Panc1 (cell line): ENCODE results near the gene SH3TC1. TPM values are rescaled to one million over a fixed set of nuclear protein-coding genes. Genes with fewer than 3 reads are reported as not detected.
A peak's percentile ranks its signal among the peaks of the same experiment; 100 is the strongest.

ENCODE experiments used
- ATAC-seq: fragments of 200-7000 bp; cut with Tn5 transposase; 2 replicates; pipeline ENCODE4 v1.9.1; 2020; ENCODE audit warnings: mild to moderate bottlenecking, moderate library complexity
- BruUV-seq: library from RNA; stranded (reverse); fragments of 400-500 nt; replicated peaks from 2 replicates; lab custom pipeline; 2021; lab: Mats Ljungman, UMichigan
- CTCF ChIA-PET: fragments of 300-600 bp; sonication (Branson Sonifier 250); formaldehyde crosslinking; loops from one replicate; lab custom pipeline; 2022; ENCODE audit warnings: antibody characterized with exemption; lab: Charles Lee
- POLR2A ChIA-PET: fragments of 300-600 bp; sonication (Branson Sonifier 250); formaldehyde crosslinking; loops from one replicate; lab custom pipeline; 2022; ENCODE audit warnings: antibody characterized with exemption; lab: Charles Lee
- DNase-seq: peaks from one replicate; pipeline ENCODE4 v3.0.0-alpha.2; 2010; ENCODE audit warnings: low read depth, low spot score
- H3K27ac ChIP-seq: 2 replicates; pipeline ENCODE4 v1.5.1; 2011; ENCODE audit warnings: mild to moderate bottlenecking, low read length, inconsistent platforms
- H3K27me3 ChIP-seq: fragments of 200-500 bp; sonication (Bioruptor generic); 2 replicates; pipeline ENCODE4 v1.6.0; 2014; ENCODE audit warnings: low read length, inconsistent platforms; ENCODE audit not compliant: control insufficient read depth, insufficient read depth
- H3K36me3 ChIP-seq: fragments of 200-500 bp; sonication (Bioruptor generic); 2 replicates; pipeline ENCODE4 v1.5.1; 2014; ENCODE audit warnings: inconsistent platforms, mild to moderate bottlenecking, low read length, moderate library complexity; ENCODE audit not compliant: control insufficient read depth, insufficient read depth
- H3K4me1 ChIP-seq: 2 replicates; pipeline ENCODE4 v1.5.1; 2011; ENCODE audit warnings: inconsistent platforms, mild to moderate bottlenecking, low read length, moderate library complexity; ENCODE audit not compliant: control insufficient read depth, insufficient read depth
- H3K4me3 ChIP-seq, 2 experiments: 2 replicates each; pipeline ENCODE4 v1.5.1; 2011 to 2012; ENCODE audit warnings: low read depth in 2 of 2, low read length in 2 of 2, mild to moderate bottlenecking in 2 of 2, inconsistent platforms in 1 of 2, moderate library complexity in 1 of 2
- H3K9me3 ChIP-seq: fragments of 200-500 bp; sonication (Bioruptor generic); 2 replicates; pipeline ENCODE4 v1.5.1; 2014; ENCODE audit warnings: low read depth, mild to moderate bottlenecking, inconsistent platforms, low read length, moderate library complexity; ENCODE audit not compliant: control insufficient read depth, insufficient read depth
- POLR2AphosphoS5 ChIP-seq: IDR thresholded peaks from 2 replicates; pipeline ENCODE4 v1.6.1; 2012; ENCODE audit warnings: mild to moderate bottlenecking, low read depth, low read length, moderate library complexity
- SIN3A ChIP-seq: IDR thresholded peaks from 2 replicates; pipeline ENCODE4 v1.6.1; 2012; ENCODE audit warnings: low read depth, mild to moderate bottlenecking, low read length, moderate library complexity, borderline replicate concordance; ENCODE audit not compliant: insufficient read depth
- TCF7L2 ChIP-seq: IDR thresholded peaks from 2 replicates; pipeline ENCODE4 v1.6.1; 2011; ENCODE audit warnings: mild to moderate bottlenecking, low read depth, low read length, inconsistent platforms
- in situ Hi-C: cut with HindIII; loops from 2 replicates; pipeline ENCODE4 v1.10.0; 2016; ENCODE audit warnings: low sequenced_read_pairs, low pct_unique_long_range_greater_than_20kb
- intact Hi-C: fragments of 100-400 bp; cut with micrococcal nuclease; formaldehyde crosslinking; loops from one replicate; pipeline ENCODE4 v1.10.0; 2022; ENCODE audit not compliant: unreplicated experiment
- total RNA-seq: library from RNA; stranded (reverse); gene quantifications from one replicate; pipeline ENCODE4 v1.2.1, GENCODE V29; 2021; ENCODE audit not compliant: unreplicated experiment
- TF ChIP-seq, protein P1 (sequence below): fragments of 450-650 bp; IDR thresholded peaks from 2 replicates; pipeline ENCODE4 v1.5.1; 2017; ENCODE audit warnings: mild to moderate bottlenecking
- TF ChIP-seq, protein P2 (sequence below), 2 experiments: IDR thresholded peaks; 2 replicates each; pipeline ENCODE4 v1.6.1; 2011 to 2012; ENCODE audit warnings: low read depth in 2 of 2, control low read depth in 1 of 2, low read length in 1 of 2, mild to moderate bottlenecking in 1 of 2, moderate library complexity in 1 of 2; ENCODE audit not compliant: insufficient read depth in 1 of 2

The SH3TC1 gene
- total RNA-seq, 1 experiment from 2014 or later: 4.5 TPM

DNA sequence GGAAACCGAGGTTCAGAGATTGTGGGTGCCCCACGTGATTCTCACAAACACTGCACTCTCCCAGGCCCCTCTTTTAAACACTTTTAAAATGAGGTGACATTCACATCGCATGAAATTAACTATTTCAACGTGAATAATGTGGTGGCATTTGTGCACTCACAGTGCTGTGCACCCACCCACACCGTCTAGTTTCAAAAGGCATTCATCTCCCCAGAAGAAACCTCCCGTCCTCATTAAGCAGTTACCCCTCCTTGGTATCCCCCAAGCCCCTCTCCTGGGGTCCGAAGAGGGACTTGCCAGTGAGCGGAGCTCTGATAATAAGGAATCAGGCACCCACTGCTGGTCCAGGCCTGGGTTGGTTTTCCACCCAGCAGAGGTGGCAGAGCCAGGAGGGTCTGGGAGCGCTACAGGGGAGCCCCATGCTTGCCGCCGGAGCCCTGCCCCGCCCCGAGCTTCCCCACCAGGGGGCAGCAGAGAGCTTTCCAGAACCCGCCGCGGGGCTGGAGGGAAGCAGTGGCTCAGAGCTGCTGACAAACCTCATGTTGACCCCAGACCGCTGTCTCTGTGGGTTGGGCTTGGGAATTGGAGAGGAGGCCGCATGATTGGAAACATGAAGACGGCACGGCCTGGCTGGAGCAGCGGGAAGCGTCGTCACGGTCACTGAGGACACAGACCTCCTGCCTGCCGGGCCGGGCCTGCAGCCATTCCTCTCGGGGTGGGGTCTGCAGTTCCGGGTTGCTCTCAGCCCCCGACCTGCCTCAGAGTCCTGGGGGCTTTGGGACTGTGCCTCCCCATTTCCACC is 43.0 kb downstream of the SH3TC1 start:
- ATAC-seq: peak; percentile 92
- H3K36me3 ChIP-seq: no peaks in the 10 kb centered on the region
- H3K27ac ChIP-seq: no peak overlapping the region
- H3K4me3 ChIP-seq: no peak overlapping the region
- POLR2A ChIA-PET: no interaction called here
- no TSS peak for BruUV-seq
- no peaks in the 10 kb centered on the region for H3K9me3 ChIP-seq
- intact Hi-C loops: loop anchor here (2.0 kb wide), 1 partner anchor 161 kb away; no protein-coding TSS in a partner anchor
- H3K4me1 ChIP-seq: no peaks in the 10 kb centered on the region; the same call in 1 of the 2 replicates
- in situ Hi-C loops: no loop called here
- no peaks in the 10 kb centered on the region for H3K27me3 ChIP-seq
- CTCF ChIA-PET: interaction anchor here (0.5 to 1.6 kb wide), 4 partner anchors 25 to 169 kb away, joined by 3 to 7 read pairs (median 4); no protein-coding TSS in a partner anchor
- peak; percentile 15 for DNase-seq
- TF ChIP-seq TCF7L2: no peak
- TF ChIP-seq, protein P1, sequence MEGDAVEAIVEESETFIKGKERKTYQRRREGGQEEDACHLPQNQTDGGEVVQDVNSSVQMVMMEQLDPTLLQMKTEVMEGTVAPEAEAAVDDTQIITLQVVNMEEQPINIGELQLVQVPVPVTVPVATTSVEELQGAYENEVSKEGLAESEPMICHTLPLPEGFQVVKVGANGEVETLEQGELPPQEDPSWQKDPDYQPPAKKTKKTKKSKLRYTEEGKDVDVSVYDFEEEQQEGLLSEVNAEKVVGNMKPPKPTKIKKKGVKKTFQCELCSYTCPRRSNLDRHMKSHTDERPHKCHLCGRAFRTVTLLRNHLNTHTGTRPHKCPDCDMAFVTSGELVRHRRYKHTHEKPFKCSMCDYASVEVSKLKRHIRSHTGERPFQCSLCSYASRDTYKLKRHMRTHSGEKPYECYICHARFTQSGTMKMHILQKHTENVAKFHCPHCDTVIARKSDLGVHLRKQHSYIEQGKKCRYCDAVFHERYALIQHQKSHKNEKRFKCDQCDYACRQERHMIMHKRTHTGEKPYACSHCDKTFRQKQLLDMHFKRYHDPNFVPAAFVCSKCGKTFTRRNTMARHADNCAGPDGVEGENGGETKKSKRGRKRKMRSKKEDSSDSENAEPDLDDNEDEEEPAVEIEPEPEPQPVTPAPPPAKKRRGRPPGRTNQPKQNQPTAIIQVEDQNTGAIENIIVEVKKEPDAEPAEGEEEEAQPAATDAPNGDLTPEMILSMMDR: peak; percentile 93

DNA sequence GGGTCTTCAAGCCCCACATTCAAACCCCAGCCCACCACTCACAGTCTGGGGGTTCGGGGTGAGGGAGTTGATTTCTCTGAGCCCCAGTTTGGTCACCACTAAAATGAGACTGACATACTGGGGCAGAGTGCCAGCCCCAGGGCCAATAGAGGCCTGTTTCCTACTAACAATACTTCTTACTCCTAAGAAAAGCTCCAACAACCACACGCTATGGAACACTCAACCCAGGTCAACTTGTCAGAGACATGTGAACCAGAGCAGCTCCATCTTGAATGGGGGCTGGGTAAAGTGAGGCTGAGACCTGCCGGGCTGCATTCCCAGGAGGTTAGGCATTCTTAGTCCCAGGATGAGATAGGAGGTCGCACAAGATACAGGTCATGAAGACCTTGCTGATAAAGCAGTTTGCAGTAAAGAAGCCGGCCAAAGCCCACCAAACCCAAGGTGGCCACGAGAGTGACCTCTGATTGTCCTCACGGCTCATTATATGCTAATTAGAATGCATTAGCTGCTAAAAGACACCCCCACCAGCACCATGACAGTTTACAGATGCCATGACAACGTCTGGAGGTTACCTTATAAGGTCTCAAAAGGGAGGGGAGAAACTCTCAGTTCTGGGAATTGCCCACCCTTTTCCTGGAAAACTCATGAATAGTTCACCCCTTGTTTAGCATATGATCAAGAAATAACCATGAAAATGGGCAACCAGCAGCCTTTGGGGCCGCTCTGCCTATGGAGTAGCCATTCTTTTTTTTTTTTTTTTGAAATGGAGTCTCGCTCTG is 43.9 kb downstream of the SH3TC1 start:
- TF ChIP-seq POLR2AphosphoS5 (no peak), SIN3A (no peak), TCF7L2 (no peak)
- TF ChIP-seq, protein P2, sequence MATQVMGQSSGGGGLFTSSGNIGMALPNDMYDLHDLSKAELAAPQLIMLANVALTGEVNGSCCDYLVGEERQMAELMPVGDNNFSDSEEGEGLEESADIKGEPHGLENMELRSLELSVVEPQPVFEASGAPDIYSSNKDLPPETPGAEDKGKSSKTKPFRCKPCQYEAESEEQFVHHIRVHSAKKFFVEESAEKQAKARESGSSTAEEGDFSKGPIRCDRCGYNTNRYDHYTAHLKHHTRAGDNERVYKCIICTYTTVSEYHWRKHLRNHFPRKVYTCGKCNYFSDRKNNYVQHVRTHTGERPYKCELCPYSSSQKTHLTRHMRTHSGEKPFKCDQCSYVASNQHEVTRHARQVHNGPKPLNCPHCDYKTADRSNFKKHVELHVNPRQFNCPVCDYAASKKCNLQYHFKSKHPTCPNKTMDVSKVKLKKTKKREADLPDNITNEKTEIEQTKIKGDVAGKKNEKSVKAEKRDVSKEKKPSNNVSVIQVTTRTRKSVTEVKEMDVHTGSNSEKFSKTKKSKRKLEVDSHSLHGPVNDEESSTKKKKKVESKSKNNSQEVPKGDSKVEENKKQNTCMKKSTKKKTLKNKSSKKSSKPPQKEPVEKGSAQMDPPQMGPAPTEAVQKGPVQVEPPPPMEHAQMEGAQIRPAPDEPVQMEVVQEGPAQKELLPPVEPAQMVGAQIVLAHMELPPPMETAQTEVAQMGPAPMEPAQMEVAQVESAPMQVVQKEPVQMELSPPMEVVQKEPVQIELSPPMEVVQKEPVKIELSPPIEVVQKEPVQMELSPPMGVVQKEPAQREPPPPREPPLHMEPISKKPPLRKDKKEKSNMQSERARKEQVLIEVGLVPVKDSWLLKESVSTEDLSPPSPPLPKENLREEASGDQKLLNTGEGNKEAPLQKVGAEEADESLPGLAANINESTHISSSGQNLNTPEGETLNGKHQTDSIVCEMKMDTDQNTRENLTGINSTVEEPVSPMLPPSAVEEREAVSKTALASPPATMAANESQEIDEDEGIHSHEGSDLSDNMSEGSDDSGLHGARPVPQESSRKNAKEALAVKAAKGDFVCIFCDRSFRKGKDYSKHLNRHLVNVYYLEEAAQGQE (IDR thresholded peaks at IDR 0.05; ENCODE audit: insufficient read depth in 1 of 2, low read depth in 2 of 2, low read length in 1 of 2): no peak
- TF ChIP-seq, protein P1: no peak
- intact Hi-C loops: loop anchor here (2.0 kb wide), 1 partner anchor 160 kb away; no protein-coding TSS in a partner anchor
- no TSS peak for BruUV-seq
- POLR2A ChIA-PET: no interaction called here
- Histone ChIP-seq H3K9me3 (no peaks in the 10 kb centered on the region), H3K36me3 (no peaks in the 10 kb centered on the region), H3K4me3 (no peak overlapping the region), H3K27me3 (no peaks in the 10 kb centered on the region), H3K4me1 (no peaks in the 10 kb centered on the region; the same call in 1 of the 2 replicates), H3K27ac (no peak overlapping the region)
- in situ Hi-C loops: no loop called here
- CTCF ChIA-PET: interaction anchor here (0.5 to 1.6 kb wide), 5 partner anchors 24 to 168 kb away, joined by 3 to 7 read pairs (median 4); no protein-coding TSS in a partner anchor
- no peak for DNase-seq
- ATAC-seq: no peak
